Effector CD4-positive, alpha-beta T cell (primary cell): Measurements from ENCODE around the gene MRPS27.
A peak's percentile ranks its signal among the peaks of the same experiment; 100 is the strongest.

ENCODE experiments used
- DNase-seq: peaks from one replicate; pipeline ENCODE4 v3.0.0-alpha.2; 2020

Gene MRPS27

DNA sequence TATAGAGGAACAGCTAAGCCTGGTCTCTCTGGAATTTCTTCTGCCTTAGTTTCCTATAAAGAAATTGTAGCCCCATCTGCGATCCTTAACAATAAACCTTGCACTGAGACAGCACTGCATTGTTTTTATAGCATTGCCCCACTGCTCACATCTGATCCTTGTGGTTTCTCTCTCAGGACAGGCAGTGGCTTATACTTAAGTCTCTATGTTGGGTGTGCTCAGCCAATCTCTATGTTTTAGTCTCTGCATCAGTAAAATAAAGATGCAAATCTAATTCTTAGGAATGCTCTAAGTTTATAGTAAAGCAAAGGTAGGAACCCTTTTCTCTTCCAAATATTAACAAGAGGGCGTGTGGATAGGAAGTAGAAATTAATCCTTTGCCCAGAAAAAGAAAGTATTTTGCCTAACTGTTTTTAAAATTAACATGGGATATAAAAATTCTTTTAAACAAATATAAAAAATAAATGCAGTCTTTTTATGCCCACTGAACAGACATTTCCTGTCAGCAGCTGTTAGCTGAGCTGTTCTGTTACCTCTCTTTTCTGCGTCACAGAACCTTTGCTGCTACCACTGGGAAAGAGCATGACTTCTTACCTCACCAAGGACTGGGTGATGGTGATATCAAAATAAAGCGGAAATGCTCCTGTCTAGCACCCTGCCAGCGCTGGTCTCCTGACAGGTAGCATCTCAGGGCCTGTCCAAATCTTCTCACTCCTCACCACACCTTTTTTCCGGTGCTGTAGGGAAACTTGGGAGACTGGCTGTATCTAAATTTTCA is 29.5 kb downstream of the MRPS27 start:
- no peak for DNase-seq

DNA sequence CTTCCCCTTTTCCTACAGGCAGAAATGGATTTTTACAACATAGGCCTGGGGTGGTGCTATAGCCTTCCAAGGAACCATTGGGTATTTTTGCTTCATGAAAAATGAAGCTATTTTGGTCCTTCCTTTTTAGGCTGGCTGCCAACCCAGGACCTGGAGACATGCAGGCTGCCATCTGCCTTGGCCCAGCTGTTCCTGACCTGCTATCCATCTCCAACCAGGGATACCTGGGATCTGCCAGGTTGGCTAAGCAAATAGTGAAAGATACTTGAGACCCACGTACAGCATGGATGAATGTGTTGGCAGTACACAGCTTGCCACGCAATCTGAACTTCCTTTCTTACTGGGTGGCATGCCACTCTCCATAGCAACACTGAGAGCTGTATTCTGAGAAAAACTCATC is 31.1 kb downstream of the MRPS27 start:
- DNase-seq, result no peak

DNA sequence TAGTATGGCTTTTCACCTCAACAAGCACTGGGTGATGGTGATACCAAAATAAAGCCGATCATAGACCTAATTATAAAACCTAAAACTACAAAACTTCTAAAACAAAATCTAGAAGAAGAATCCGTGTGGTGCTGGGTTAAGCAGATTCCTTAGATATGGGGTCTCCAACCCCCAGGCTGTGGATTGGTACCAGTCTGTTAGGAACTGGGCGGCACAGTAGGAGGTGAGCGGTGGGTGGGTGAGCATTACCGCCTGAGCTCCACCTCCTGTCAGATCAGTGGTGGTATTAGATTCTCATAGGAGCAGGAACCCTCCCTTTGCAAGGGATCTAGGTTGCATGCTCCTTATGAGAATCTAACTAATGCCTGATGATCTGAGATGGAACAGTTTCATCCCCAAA is 33.2 kb downstream of the MRPS27 start:
- DNase-seq, result no peak

DNA sequence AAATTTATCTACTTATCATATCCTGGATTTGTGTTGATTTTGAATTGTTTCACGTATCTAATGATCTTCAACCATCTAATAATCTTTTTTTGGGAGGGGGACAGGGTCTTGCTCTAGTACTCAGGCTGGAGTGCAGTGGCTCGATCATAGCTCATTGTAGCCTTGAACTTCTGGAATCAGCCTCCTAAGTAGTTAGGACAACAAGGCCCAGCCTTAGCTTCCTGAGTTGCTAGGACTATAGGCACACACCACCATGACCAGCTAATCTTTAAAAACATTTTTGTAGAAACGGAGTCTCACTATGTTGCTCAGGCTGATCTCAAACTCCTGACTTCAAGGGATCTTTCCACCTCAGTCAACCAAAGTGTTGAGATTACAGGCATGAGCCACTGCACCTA is 34.6 kb downstream of the MRPS27 start:
- no peak for DNase-seq

DNA sequence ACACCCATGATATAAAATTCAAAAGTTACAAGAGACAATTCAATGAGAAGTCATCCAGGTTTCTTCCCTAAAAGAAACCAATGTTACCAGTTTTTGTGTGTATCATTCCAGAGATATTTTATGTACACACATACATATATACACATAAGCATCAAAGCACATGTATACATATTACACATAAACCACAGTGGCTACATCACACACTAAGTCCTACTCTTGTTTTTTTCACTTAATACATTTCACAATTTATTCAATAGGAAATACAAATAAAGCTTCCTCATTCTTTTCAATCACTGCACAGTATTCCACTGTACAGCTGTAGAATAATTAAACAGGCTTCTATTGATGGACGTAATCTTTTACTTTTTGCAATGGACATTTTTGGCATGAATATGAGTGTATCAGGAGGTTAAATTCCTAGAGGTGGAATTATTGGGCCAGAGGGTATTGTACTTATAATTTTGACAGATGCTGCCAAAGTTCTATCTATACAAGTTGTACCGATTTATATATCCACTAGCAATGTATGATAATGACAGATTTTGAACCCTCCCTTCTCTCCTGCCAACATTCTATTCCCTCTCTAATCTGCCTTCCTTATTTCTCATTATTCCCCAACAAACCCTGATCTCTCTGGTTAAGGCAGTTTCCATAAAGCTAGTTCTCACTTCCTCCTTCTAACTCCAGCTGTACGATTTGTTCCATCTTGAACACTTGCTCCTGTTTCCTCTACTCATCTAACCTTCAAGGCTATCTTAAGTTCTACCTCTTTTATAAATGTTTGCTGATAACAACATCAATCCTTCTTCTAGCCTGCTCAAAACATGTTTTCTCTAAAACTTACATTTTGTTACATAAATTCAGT is 35.2 kb downstream of the MRPS27 start:
- no peak for DNase-seq

DNA sequence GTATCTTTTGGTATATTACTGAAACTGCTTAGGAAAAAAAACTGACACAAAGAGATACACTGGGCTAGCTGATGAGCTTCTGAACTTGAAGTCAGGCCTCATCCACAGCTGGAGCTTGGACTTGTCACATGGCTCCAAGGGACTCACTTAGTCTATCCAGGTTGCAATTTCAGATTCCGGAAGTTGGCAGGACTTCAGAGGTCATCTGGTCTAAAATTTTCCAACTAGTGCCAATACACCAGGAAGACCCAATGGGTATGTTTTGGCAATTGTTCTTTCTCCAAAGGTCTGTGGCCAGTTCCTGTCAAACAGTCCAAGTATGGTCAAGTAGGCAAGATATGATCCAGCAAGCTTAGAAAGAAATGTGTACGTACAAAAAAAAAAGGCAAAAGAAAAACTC is 36.7 kb downstream of the MRPS27 start:
- no peak for DNase-seq

DNA sequence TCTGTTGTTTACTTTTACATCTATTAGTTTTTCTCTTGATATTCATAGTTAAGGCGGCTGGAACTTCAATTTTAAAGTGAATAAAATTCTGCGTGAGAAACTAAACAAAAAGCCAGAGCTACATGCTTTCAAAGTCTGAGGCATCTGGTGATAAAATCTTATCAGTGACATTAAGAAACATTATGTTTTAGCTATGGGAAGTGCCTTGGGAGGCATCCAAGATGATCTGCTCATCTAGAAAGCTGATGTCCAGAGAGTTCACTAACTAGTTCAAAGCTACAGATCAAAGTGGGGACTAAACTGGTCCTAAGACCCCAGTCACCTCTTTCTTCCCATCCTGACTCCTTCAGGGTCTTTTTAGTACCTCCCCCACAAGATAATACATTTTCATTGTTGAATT is 37.2 kb downstream of the MRPS27 start:
- no peak for DNase-seq

DNA sequence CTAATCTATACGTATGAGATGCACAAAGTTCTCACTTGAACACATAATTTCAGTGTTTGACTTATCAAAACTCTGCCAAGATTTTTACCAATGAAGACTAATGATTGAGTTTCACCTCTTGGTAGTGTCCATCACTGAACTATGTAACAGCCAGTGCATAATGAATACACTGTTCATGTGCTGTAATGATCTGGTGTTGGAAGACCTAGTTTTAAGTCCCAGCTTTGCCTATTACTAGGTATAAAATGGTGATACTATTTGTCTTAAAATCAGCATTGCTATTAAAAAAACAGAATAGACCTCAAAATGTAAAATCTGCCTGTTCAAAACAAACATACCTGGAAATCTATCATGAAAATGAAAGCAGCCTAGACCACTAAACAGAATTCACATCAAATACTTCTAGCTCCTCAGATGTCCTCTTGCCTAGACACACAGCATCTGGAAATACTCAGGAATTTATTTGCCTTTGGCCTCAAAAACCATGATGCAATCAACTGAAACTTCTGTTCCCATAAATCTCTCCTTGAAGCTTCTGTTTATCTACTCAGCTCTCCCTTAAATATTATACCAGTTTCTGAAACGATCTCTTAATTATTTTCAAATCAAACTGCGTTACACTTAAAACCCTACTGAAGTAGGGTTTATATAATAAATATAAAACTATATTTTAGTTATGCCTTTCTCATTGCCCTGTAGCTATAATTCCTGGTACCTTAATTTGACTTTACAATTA is 38.1 kb downstream of the MRPS27 start:
- DNase-seq, result no peak

DNA sequence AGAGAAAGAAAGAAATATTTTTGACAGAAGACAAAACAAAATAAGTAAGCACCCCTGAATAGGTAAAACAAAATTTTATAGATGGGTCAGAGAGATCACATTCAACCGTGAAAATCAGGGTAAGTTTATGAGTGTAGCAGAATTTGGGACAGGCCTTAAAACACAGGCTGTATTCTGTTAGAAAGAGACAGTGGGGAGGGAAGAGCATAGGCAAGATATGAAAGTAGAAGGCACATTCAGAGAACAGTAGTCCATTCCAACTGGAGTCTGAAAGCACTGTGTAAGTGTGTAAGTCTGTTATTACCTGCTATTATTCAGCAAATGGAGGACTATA is 38.6 kb downstream of the MRPS27 start:
- no peak for DNase-seq

DNA sequence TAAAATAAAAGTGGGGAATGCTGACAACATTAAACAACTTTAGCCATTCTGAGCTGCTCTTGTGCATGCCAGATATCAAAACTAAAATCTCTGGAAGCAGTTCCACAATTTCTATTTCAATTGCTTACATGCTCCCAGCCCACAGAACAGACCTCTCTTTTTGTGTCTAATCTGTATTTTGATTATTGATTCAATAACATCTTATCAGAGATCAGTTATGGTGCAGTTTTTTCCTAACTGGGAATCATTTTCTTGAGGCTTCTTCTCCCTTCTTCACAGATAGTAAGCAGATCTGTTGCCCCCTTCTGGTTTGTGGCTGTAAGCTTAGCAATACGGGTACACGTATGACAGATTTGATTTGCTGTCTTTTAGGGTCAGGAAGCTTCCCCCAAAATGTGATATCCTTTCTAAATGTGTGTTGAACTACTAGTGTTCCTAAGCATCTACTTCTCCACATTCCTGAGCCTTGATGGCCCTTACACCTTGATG is 39.4 kb downstream of the MRPS27 start:
- DNase-seq, result no peak

DNA sequence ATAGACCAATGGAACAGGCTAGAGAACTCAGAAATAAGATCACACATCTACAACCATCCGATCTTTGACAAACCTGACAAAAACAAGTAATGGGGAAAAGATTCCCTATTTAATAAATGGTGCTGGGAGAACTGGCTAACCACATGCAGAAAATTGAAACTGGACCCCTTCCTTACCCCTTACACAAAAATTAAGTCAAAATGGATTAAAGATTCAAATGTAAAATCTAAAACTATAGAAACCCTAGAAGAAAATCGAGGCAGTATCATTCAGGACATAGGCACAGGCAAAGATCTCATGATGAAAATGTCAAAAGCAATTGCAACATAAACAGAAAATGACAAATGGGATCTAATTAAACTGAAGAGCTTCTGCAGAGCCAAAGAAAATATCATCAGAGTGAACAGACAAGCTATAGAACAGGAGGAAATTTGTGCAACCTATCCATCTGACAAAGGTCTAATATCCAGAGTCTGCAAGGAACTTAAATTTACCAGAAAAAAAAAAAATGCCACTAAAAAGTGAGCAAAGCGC is 43.8 kb downstream of the MRPS27 start:
- DNase-seq, result no peak

DNA sequence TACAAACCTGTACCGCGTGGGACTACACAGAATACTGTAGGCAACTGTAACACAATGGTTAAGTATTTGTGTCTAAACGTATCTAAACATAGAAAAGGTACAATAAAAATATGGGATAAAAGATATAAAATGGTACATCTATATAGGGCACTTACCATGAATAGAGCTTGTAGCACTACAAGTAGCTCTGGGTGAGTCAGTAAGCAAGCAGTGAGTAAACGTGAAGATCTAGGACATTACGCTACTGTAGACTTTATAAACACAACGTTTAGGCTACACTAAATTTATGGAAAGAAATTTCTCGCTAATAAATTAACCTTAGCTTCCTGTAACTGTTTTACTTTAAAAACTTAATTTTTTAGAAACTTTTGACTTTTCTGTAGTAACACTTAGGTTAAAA is 46.5 kb downstream of the MRPS27 start:
- DNase-seq, result no peak

DNA sequence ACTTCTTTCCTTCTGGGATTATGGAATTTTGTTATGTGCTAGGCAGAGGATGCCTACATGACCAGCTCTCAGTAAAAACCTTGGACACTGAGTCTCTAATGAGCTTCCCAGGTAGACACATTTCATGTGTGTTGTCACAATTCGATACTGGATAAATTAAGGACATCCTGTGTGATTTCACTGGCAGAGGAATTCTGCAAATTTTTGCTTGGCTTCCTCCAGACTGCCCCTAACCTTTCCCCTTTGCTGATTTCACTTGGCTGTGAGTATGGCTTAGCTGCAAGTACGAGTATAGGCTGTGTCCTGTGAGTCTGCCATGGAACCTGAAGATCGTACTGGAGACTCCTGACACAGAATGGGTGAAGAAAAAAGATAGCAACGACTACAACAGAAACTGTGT is 47.6 kb downstream of the MRPS27 start:
- no peak for DNase-seq

DNA sequence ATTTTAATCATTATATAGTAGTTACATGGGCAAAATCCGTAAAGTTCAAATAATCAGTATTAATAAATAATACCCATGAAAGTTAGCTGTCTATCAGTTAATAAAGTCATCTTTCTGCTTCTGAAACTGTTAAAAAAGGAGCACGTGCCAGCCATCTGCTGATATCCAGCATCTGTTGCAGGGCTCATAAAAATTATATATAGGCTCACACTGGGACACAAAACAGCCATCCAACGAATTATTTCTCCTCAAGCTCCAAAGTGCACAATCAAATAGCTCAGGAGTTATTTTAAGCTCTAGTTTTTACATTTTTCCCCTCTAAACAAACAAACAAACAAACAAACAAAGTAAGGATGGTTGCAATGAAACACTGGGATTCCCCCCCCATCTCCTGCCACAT is 48.3 kb downstream of the MRPS27 start:
- DNase-seq, result no peak

DNA sequence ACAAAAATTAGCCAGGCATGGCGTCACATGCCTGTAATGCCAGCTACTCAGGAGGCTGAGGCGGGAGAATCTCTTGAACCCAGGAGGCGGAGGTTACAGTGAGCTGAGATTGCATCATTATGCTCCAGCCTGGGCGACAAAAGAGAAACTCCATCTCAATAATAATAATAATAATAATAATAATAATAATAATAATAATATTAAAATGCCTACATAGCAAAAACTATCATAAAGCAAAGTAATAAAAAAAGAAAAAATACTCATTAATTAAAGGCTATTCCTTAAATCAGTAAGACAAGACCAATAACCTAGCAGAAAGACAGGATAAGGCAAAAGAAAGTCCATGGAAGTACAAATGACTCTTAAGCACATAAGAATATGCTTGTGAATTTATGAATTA is 50.0 kb downstream of the MRPS27 start:
- no peak for DNase-seq

DNA sequence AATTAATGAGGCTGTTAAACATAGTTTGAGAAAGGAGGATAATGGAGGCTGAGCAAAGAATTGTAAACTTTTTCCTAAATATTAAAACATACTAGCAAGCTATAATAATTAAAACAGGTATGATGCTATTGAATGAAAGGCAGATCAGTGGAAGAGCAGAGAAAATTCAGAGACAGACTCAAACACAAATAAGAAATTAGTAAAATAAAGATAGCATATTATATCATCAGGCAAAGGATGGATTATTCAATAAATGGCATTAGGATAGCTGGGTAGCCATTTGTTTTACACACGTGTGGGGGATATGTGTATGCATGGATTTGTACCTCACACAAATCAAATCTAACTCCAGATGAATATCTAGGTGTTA is 50.6 kb downstream of the MRPS27 start:
- no peak for DNase-seq

DNA sequence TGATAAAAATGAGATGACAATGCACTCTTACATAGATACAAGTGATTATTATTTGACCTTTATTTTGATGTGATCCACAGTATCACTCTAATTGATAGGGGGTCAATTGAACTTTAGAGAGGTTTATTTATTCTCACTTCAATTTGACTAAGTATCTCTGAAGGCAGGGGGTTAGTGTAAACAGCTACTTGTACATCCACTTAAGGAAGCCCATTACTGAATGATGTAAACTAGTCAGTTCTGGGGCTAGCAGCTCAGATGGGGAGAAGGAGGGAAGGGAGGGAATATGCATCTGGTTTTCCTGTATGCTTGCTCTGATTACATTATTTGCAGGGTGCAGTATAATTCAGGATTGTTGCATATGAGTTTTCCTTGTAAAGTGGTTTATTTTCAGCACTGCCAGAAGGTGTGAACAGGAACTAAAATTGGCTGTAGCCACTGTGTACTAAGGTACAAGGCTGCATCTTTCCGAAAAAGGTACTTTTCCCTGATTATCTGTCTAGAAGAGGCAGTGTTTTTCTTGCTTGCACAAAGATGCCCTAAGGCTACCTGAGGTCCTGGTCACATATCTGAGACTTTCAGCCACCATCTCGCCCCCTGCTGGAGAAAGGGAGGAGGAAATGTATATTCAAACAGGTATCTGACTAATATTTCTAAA is 51.2 kb downstream of the MRPS27 start:
- DNase-seq, result peak; percentile 29

DNA sequence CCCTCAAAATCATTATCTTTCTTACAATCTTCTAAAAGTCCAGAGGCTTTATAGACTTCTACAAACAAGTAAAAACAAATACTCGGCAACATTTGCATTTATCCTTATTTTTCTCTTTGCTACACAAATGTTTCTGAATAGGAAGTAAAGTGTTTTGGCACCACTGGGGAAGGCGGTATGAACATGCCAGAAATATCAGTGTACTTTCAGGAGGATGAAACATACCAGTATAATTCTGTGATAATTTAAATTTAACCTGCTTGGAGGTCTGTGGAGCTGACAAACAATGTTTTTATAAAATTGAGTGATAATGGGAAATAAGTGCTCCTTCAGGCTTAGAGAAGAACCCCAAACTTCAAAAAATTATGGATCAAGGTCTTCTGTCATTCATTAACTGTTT is 51.8 kb downstream of the MRPS27 start:
- no peak for DNase-seq

DNA sequence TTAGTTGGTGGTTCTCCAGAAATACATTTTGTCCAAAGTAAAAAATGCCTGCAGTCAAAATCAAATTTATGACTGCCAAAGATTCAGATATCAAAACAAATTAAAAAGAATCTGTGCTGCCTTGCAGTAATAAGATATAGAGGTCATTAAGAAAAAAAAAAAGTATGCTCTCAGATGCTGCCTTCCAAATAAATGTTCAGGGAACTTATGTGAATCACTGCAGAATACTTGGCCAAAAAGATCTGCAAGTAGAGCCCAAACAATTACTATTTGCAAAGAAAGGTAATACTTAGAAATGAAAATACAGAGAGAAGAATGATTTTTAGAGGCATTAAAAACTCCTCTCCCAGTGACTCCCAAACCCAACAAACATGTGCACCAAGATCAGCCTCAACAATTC is 52.4 kb downstream of the MRPS27 start:
- no peak for DNase-seq

DNA sequence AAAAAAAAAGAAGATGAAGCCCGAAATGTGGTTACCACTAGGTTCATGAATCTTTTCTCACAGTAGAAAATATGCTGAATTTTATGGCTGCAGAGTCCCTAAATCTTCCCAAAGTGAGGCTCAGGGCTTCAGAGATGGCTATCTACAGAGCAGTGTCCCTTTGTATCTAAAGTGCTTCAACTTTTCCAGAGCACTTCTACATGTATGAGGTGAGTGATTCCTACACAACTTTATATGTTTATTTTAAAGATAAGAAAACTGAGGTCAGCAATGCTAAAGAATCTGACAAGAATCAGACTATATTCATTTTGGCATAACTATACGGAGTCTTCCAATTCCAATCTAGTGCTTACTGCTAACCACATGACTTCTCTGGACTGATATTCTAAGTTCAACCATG is 53.2 kb downstream of the MRPS27 start:
- no peak for DNase-seq

DNA sequence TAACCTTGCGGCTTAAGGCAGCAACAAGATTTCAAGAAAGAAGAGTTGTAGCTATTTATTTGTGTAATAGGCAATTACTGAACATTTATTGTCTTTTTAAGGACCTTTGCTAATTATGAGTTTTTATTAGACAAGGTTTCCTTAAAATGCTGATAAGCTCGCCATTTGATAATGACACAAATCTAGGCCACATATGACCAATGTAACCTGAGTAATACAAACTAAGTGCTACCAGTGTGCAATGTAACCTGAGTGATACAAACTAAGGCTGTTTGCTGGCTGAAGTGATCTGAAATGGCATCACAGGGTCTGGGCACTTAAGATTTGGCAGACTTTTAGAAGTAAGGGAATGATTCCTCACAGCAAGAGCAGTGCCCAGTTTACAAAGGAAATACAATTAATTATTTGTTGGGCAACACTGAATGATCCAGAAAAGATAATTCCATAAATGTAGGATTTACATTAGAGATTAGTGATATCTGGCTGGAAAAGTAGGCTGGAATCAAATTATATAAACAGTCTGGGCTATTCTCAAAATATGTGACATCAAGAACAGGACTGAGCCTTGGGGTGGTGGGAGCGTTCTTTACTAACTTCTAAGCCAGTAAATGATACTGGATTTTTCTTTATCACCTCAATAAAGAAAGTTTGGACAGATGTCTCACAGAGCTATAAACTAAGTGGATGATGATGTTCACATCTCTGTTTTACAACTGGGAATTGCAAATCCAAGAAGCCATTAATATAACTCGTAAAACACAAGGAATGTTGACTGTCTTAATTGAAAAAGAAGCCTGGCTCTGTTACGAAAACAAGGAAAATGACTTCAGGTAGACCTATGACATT is 54.8 kb downstream of the MRPS27 start:
- DNase-seq, result no peak

DNA sequence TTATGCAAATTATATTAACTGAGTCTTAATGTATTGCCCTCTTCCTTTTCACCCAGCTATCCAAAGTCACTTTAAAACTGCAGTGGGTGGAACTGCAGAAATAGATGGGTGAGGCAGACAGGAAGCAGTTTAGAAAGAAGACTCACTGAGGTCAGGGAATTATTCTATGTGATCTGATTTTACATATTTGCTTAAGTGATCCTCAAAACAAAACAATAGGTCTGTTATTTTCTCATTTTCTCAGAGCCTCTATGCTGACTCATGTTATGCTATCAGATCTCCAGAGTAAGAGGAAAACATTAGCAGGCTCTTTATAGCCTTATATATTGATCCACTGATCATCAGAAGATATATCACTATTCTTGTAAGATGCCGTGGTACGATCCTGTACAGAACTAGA is 63.5 kb downstream of the MRPS27 start:
- no peak for DNase-seq
